GM10248 (cell line): ENCODE measurements around the gene RAP1GAP.

ENCODE experiments used
- CTCF ChIA-PET: fragments of 300-600 bp; sonication (Branson Sonifier 250); formaldehyde crosslinking; extraction: SDS; loops from one replicate; lab custom pipeline; 2021; ENCODE audit warnings: antibody characterized with exemption; lab: Yijun Ruan, JAX
- POLR2A ChIA-PET: fragments of 350-650 bp; sonication (Branson Sonifier 250); formaldehyde crosslinking; extraction: SDS; loops from one replicate; lab custom pipeline; 2020; ENCODE audit warnings: antibody characterized with exemption; lab: Yijun Ruan, JAX
- DNase-seq: peaks from one replicate; pipeline ENCODE4 v3.0.0; 2012; ENCODE audit errors: extremely low spot score
- TF ChIP-seq, protein P1 (sequence below): IDR thresholded peaks from 2 replicates; pipeline ENCODE4 v1.5.1; 2012; ENCODE audit warnings: mild to moderate bottlenecking, low read depth; ENCODE audit errors: extremely low read depth, missing control alignments, control extremely low read depth

RAP1GAP gene

DNA sequence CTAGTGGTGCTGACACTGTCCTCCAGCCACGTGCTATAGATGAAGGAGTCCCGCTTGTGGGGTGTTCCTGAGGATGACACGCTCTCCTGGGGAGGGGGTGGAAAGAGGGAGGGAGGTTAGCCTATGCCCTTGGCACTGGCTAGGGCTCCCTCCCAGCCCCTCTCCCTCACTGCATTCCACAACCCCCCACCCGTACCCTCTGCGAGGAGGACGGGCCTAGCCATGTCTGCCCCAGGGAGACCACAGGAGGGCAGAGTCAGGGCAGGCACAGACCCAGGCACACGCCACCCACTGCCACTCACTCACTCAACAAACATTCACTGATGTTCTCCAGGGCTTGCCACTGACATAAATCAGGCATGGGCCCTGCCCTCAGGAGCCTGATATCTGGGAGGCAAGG, 70.7 kb downstream of the RAP1GAP start:
- no peak for DNase-seq
- TF ChIP-seq, protein P1, sequence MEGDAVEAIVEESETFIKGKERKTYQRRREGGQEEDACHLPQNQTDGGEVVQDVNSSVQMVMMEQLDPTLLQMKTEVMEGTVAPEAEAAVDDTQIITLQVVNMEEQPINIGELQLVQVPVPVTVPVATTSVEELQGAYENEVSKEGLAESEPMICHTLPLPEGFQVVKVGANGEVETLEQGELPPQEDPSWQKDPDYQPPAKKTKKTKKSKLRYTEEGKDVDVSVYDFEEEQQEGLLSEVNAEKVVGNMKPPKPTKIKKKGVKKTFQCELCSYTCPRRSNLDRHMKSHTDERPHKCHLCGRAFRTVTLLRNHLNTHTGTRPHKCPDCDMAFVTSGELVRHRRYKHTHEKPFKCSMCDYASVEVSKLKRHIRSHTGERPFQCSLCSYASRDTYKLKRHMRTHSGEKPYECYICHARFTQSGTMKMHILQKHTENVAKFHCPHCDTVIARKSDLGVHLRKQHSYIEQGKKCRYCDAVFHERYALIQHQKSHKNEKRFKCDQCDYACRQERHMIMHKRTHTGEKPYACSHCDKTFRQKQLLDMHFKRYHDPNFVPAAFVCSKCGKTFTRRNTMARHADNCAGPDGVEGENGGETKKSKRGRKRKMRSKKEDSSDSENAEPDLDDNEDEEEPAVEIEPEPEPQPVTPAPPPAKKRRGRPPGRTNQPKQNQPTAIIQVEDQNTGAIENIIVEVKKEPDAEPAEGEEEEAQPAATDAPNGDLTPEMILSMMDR: no peak
- ChIA-PET CTCF (no interaction called here), POLR2A (no interaction called here)

DNA sequence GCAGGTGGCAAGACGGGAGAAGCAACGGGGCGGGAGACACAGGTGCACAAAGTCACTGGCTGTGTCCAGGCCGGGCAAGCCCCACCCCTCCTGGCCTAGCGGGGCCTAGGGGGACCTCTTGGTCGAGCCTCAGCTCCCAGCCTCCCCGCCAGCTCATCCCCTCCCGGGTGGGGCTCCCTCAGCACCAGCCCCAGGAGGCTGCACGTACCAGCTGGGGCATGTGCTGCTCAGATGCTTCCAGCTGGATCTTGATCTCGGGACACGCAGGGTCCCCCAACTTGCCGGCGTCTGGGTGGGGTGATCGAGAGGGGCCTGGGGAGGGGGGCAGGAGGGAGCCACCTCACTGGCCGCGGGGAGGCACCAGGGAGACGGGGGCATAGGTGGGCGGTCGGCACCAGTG, 71.4 kb downstream of the RAP1GAP start:
- POLR2A ChIA-PET: no interaction called here

DNA sequence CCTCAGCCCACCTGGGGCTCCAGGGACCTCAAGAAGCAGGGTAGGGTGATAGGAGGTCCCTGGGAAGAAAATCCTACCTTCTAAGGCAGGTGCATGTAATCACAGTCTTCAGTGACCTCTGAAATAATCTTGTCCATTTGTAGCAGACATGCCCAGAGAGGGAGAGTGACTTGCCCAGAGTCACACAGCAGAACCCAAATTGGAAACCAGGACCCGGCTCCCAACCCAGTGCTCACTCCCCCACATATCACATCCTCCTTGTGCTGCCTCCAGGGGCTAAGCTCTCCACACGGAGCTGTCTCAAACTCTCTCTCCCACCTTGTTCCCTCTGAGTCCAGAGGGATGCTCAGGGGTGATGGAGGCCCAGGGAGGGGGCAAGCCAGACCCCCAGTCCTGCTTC, 72.5 kb downstream of the RAP1GAP start:
- no peak for DNase-seq
- ChIA-PET POLR2A (no interaction called here), CTCF (interaction anchor here (1.1 to 1.6 kb wide), 3 partner anchors 63 to 91 kb away, joined by 3 to 6 read pairs (median 6); no protein-coding TSS in a partner anchor)
- TF ChIP-seq, protein P1: no peak

More for the DNA sequence above, 71.4 kb downstream of the RAP1GAP start:
- DNase-seq: no peak
- TF ChIP-seq, protein P1: no peak
- CTCF ChIA-PET: no interaction called here

DNA sequence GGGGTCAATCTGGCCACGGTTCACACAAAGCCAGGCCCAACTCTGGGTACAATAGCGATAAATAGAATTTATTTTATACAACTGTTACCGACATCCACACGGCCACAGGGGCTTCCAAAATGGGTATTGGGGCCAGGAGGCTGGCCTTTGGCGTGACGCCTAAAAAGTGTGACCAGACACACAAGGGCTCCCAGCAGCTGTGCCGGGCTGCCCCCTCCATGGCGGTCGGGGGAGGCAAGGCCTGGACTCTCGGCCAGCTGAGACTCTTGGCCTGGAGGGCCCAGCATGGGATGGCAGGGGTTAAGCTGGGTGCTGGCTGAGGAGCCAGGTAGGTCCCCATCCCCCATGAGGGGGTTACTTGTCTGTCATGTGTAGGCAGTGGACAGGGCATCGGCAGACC, 73.0 kb downstream of the RAP1GAP start:
- ChIA-PET POLR2A (no interaction called here), CTCF (interaction anchor here (1.0 to 1.6 kb wide), 6 partner anchors 13 to 224 kb away, joined by 3 to 6 read pairs (median 3); no protein-coding TSS in a partner anchor)
- no peak for DNase-seq
- TF ChIP-seq, protein P1: no peak

DNA sequence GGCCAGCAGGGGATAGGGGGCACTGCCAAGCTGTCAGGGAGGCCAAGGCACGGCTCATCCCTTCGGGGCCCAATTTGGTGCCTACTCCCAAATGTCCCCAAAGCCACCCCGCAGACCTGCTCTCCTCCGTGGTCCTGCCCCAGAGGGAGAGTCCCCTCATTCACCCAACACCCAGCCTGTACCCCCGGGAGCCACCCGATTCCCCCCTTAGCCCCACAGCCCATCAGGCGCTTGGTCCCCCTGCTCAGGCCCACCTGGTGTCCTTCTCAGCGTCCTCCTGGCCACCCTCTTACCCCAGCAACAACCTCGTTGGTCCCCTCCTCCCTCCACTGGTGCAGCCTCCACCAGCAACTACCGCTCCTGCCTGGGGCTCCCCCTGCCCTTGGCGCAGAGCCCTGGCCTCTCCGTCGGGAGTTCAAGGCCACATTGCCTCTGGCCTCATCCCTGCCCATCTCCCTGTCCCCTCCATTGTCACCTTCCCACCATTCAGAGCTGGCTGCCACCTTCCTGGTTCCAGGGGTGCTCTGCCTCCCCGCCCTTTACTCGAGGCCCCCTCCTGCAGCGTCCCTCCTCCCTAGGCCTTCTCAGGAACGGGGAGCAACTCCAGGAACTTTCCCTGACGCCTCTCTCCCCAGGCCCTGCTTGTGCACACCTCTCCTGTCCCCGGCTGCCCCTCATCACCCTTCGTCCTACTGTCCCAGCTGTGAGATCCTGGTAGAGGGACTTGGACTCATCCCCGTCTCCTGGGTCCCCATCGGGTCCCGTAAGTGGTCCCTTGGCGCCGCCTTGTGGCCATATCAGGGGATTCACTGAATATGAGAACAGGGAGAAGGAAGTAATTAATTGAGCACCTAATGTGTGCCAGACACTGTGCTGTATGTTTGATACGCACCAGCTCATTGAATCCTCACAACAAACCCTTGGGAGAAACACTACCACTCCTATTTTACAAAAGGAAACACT, 73.9 kb downstream of the RAP1GAP start:
- peak; percentile 64 for DNase-seq

DNA sequence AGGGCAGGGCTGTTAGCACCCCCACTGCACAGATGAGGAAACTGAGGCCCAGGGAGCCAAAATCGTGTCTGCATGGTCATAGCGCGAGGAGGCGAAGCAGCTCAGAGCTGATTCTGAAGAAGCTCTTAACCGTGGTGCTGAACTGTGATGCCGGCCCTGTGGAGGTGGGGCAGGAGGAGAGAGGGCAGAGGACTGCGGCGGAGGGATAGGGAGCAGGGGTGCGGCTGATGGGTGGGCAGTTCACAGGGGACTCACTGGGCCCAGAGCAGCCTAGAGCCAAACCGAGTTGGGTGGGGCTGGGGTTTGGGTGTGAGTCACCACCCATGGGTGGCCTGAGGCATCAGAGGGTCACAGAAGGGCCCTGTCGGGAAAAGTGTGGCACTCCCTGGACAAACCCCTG, 74.7 kb downstream of the RAP1GAP start:
- ChIA-PET POLR2A (no interaction called here), CTCF (no interaction called here)
- DNase-seq: no peak
- TF ChIP-seq, protein P1: no peak

More for the DNA sequence above, 73.9 kb downstream of the RAP1GAP start:
- CTCF ChIA-PET: interaction anchor here (1.0 to 1.6 kb wide), 6 partner anchors 12 to 223 kb away, joined by 3 to 6 read pairs (median 3); no protein-coding TSS in a partner anchor
- TF ChIP-seq, protein P1: peak; percentile 46
- POLR2A ChIA-PET: no interaction called here
